Keratinocyte (primary cell): ENCODE measurements around the gene APOC1.

Experiments used
- EZH2 ChIP-seq: IDR thresholded peaks from one replicate; pipeline ENCODE4 v1.6.1; 2012; ENCODE audit warnings: inconsistent platforms, mild to moderate bottlenecking, low read length, moderate library complexity
- TF ChIP-seq, protein P1 (sequence below), 3 experiments: IDR thresholded peaks in 1 of 3; conservative IDR thresholded peaks in 1 of 3; optimal IDR thresholded peaks in 1 of 3; 2 replicates in 2 of 3; 3 replicates in 1 of 3; pipeline versions ENCODE3 to v1.5.1; 2011; ENCODE audit warnings: low read length in 3 of 3, mild to moderate bottlenecking in 3 of 3, moderate library complexity in 2 of 3, control low read depth in 1 of 3, inconsistent platforms in 1 of 3; ENCODE audit not compliant: insufficient read depth in 2 of 3; ENCODE audit errors: extremely low read depth in 1 of 3

DNA sequence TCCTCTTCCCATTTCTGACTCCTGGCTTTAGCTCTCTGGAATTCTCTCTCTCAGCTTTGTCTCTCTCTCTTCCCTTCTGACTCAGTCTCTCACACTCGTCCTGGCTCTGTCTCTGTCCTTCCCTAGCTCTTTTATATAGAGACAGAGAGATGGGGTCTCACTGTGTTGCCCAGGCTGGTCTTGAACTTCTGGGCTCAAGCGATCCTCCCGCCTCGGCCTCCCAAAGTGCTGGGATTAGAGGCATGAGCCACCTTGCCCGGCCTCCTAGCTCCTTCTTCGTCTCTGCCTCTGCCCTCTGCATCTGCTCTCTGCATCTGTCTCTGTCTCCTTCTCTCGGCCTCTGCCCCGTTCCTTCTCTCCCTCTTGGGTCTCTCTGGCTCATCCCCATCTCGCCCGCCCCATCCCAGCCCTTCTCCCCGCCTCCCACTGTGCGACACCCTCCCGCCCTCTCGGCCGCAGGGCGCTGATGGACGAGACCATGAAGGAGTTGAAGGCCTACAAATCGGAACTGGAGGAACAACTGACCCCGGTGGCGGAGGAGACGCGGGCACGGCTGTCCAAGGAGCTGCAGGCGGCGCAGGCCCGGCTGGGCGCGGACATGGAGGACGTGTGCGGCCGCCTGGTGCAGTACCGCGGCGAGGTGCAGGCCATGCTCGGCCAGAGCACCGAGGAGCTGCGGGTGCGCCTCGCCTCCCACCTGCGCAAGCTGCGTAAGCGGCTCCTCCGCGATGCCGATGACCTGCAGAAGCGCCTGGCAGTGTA is 6.2 kb upstream of the APOC1 start:
- TF ChIP-seq, protein P1, sequence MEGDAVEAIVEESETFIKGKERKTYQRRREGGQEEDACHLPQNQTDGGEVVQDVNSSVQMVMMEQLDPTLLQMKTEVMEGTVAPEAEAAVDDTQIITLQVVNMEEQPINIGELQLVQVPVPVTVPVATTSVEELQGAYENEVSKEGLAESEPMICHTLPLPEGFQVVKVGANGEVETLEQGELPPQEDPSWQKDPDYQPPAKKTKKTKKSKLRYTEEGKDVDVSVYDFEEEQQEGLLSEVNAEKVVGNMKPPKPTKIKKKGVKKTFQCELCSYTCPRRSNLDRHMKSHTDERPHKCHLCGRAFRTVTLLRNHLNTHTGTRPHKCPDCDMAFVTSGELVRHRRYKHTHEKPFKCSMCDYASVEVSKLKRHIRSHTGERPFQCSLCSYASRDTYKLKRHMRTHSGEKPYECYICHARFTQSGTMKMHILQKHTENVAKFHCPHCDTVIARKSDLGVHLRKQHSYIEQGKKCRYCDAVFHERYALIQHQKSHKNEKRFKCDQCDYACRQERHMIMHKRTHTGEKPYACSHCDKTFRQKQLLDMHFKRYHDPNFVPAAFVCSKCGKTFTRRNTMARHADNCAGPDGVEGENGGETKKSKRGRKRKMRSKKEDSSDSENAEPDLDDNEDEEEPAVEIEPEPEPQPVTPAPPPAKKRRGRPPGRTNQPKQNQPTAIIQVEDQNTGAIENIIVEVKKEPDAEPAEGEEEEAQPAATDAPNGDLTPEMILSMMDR (optimal IDR thresholded peaks at IDR 0.05 in 1 of 3, IDR thresholded peaks at IDR 0.05 in 1 of 3, conservative IDR thresholded peaks at IDR 0.05 in 1 of 3; ENCODE audit: extremely low read depth in 1 of 3, insufficient read depth in 2 of 3, low read length in 3 of 3) = no peak
- no peak for TF ChIP-seq EZH2
